Midbrain (tissue), 1 donor: ENCODE data around the gene CHST15.
A peak's percentile ranks its signal among the peaks of the same experiment; 100 is the strongest.

Source experiments
- DNase-seq: peaks from one replicate; lab custom pipeline; 2025; lab: John Stamatoyannopoulos, UW

The CHST15 gene

DNA sequence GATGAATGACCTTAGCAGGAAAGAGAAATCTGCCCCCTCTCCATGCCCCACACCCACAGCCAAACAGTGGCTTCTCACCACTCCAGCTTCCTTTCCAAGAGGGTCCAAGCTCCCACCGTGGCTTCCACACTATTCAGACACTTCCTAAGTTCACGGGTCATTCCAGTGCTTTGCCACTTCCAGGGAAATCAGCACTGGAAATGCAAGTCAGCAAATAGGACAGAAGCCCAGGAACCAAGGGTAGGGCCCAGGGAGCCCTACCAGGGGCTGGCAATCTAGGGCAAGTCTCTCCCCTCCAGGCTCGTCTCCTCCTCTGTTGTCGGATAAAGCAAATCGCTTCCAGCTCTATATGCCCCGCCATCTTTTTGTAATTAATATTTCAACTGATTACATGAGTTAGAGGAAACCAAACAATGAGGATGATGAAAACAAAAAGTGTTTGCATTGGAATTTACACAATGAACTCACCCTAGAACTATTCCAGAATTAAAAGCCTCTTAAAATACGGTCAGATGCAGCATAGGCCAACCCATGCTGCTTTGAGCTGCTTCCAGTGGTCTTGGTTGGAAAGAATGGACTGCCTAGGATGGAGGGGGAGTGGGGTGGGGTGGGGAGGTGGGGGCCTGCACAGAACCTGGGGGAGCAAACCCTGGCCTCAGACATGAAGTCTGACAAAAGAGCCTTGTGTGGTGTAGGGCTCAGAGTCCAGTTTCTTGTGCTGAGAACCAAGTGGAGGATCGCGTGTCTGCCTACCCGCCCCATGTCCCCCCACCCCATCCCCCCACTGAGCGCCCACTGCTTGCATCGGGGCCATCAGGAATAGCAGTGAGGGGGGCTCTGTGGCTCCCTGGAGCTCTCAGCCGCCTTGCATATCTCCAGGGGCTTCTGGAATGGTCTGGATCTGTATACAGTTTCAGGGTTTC, 127.2 kb downstream of the CHST15 start:
- no peak for DNase-seq

DNA sequence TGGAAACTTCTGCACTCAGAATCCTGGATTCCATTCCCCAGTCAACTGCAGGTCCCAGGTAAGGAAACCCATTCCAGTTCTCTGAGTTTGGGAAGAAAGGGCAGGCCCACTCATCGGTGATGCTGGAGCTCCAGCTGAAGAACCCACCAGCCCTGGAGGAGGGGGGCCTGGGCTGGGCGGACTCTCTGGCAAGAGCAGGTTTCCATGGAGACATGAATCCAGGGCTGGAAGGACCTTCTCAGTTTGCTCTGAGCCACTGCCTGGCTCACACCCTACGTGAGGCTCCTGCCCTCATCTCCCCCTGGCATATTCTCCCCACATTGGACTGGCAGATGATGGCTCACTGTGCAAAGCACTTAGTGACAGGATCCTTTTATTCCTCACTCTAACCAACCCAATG, 128.4 kb downstream of the CHST15 start:
- no peak for DNase-seq

DNA sequence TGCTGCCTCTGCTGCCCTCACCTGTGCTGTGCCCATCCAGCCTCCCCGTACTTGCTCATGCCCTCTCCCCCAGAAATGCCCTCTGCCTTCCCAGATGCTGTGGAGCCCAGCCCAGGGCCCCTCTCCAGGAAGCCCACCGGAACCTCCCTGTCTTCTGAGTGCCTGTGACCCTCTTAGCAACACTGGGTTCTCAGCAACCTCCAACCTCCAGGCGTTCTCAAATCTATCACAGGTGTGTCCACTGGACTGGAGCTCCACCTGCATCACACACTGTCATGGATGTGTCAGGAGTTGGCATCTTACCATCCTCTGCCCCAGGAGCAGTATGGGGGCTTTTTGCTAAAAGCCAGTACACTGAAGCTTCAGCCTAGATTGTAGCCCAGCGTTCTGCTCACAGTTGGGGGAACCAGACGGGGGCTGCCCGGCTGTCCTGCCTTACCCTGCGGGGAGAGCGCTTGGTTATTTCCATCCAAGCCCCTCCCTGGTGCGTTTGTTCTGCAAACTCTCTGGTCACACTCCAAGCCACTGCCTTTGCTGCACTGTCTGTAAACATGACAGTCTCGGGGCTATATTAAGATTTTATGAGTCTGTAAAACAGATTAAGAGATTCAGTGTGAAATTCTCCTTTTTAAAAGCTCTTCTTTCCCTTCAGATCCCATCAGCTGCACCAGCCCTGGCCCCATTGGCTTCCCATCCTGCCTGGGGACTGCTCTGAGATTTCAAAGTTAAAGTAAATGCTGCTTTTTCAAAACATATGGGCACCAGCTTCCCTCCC, 130.5 kb downstream of the CHST15 start:
- DNase-seq = no peak

DNA sequence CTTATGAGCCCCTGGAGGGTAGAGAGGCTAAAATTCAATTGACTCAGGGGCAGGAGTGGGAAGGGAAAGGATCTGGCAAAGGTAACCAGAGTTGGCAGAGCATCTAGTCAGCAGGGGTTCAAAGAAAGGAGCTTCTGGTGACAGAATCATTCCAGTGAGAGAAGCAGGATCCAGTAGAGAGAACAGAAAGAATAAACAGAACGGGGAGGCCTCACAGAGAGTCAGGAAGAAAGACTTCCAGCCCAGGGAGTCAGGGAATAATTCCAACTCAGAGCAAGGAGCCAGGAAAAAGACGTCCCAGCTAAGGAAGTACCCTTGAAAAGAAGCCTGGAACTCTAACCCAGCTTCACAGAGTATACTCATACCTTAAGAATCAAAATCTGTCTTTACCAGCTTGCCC, 135.2 kb downstream of the CHST15 start:
- DNase-seq = peak; percentile 11
